ENCODE results near the gene EPB41L4B. TPM values are rescaled to one million over a fixed set of nuclear protein-coding genes. Genes with fewer than 3 reads are reported as not detected.

EPB41L4B gene
- total RNA-seq, 1 donor from 2014 or later, result 4.7 TPM

GRCh38 chr9:109176386-109176785 lies 144.5 kb downstream of the EPB41L4B start:
- no peak for TF ChIP-seq POLR2A (IDR thresholded peaks at IDR 0.05)
- no peak for TF ChIP-seq POLR2AphosphoS5 (IDR thresholded peaks at IDR 0.05; ENCODE audit: insufficient read depth in 1 of 2, low read depth in 1 of 2)
- TF ChIP-seq CTCF (IDR thresholded peaks at IDR 0.05), result no peak
- Histone ChIP-seq H3K27ac (no peak overlapping the region), H3K9me3 (no peaks in the 10 kb centered on the region), H3K36me3 (no peaks in the 10 kb centered on the region), H3K4me3 (no peak overlapping the region), H3K4me1 (no peaks in the 10 kb centered on the region), H3K27me3 (no peaks in the 10 kb centered on the region)
- intact Hi-C loops (cut with DNase I), result no loop called here
- no peak for DNase-seq (ENCODE audit: extremely low spot score in 2 of 2)

GRCh38 chr9:109172935-109173334 lies 147.9 kb downstream of the EPB41L4B start:
- TF ChIP-seq POLR2AphosphoS5 (IDR thresholded peaks at IDR 0.05; ENCODE audit: insufficient read depth in 1 of 2, low read depth in 1 of 2) (no peak), CTCF (IDR thresholded peaks at IDR 0.05) (no peak), POLR2A (IDR thresholded peaks at IDR 0.05) (no peak)
- no peak overlapping the region for H3K27ac ChIP-seq
- DNase-seq (ENCODE audit: extremely low spot score in 2 of 2), result no peak
- H3K4me1 ChIP-seq, result no peaks in the 10 kb centered on the region
- no peak overlapping the region for H3K4me3 ChIP-seq
- no peaks in the 10 kb centered on the region for H3K27me3 ChIP-seq
- no peaks in the 10 kb centered on the region for H3K36me3 ChIP-seq
- intact Hi-C loops (cut with DNase I), result no loop called here
- no peaks in the 10 kb centered on the region for H3K9me3 ChIP-seq

GRCh38 chr9:109171926-109172325 lies 148.9 kb downstream of the EPB41L4B start:
- Histone ChIP-seq H3K27me3 (no peaks in the 10 kb centered on the region), H3K36me3 (no peaks in the 10 kb centered on the region), H3K27ac (no peak overlapping the region), H3K4me3 (no peak overlapping the region), H3K4me1 (no peaks in the 10 kb centered on the region), H3K9me3 (no peaks in the 10 kb centered on the region)
- no peak for DNase-seq (ENCODE audit: extremely low spot score in 2 of 2)
- TF ChIP-seq POLR2AphosphoS5 (IDR thresholded peaks at IDR 0.05; ENCODE audit: insufficient read depth in 1 of 2, low read depth in 1 of 2), result no peak
- TF ChIP-seq CTCF (IDR thresholded peaks at IDR 0.05), result no peak
- TF ChIP-seq POLR2A (IDR thresholded peaks at IDR 0.05), result no peak
- intact Hi-C loops (cut with DNase I), result no loop called here

- intact Hi-C loops (cut with DNase I), result no loop called here
- Histone ChIP-seq H3K36me3 (no peaks in the 10 kb centered on the region), H3K27me3 (no peaks in the 10 kb centered on the region), H3K4me3 (no peak overlapping the region), H3K4me1 (no peaks in the 10 kb centered on the region), H3K27ac (no peak overlapping the region), H3K9me3 (no peaks in the 10 kb centered on the region)
- DNase-seq (ENCODE audit: extremely low spot score in 2 of 2), result no peak
- TF ChIP-seq POLR2AphosphoS5 (IDR thresholded peaks at IDR 0.05; ENCODE audit: insufficient read depth in 1 of 2, low read depth in 1 of 2) (no peak), CTCF (IDR thresholded peaks at IDR 0.05) (no peak), POLR2A (IDR thresholded peaks at IDR 0.05) (no peak)
These were observed 152.7 kb downstream of the EPB41L4B start for GRCh38 chr9:109168170-109168569.

GRCh38 chr9:109167716-109168115 lies 153.1 kb downstream of the EPB41L4B start:
- Histone ChIP-seq H3K4me3 (no peak overlapping the region), H3K27me3 (no peaks in the 10 kb centered on the region), H3K4me1 (no peaks in the 10 kb centered on the region), H3K27ac (no peak overlapping the region), H3K36me3 (no peaks in the 10 kb centered on the region), H3K9me3 (no peaks in the 10 kb centered on the region)
- intact Hi-C loops (cut with DNase I), result no loop called here
- no peak for DNase-seq (ENCODE audit: extremely low spot score in 2 of 2)
- no peak for TF ChIP-seq CTCF (IDR thresholded peaks at IDR 0.05)
- TF ChIP-seq POLR2A (IDR thresholded peaks at IDR 0.05), result no peak
- TF ChIP-seq POLR2AphosphoS5 (IDR thresholded peaks at IDR 0.05; ENCODE audit: insufficient read depth in 1 of 2, low read depth in 1 of 2), result no peak
